Central memory CD8-positive, alpha-beta T cell (primary cell): ENCODE data around the gene CARNS1.

Experiments
- ATAC-seq: fragments of 150-1000 bp; cut with Tn5 transposase; replicated peaks from 2 replicates; pipeline ENCODE4 v1.10.0; 2022; ENCODE audit warnings: mild to moderate bottlenecking, moderate FRiP score, moderate number of reproducible peaks; ENCODE audit not compliant: poor library complexity, severe bottlenecking; ENCODE audit errors: extremely low read depth
- DNase-seq, 2 donors: peaks; one replicate each; pipeline ENCODE4 v3.0.0; 2021; ENCODE audit warnings: low spot score in 2 of 2
- H3K27ac Mint-ChIP-seq: one replicate; pipeline ENCODE4 v1.8.0; 2022; ENCODE audit warnings: low read depth, mild to moderate bottlenecking, moderate library complexity, mixed read lengths
- H3K27me3 Mint-ChIP-seq: one replicate; pipeline ENCODE4 v1.8.0; 2022; ENCODE audit warnings: mixed read lengths
- H3K36me3 Mint-ChIP-seq: one replicate; pipeline ENCODE4 v1.8.0; 2022; ENCODE audit warnings: mild to moderate bottlenecking, moderate library complexity, mixed read lengths; ENCODE audit not compliant: insufficient read depth
- H3K4me1 Mint-ChIP-seq: one replicate; pipeline ENCODE4 v1.8.0; 2022; ENCODE audit warnings: mixed read lengths
- H3K4me3 Mint-ChIP-seq: one replicate; pipeline ENCODE4 v1.8.0; 2022; ENCODE audit warnings: mild to moderate bottlenecking, moderate library complexity, mixed read lengths
- H3K9me3 Mint-ChIP-seq: one replicate; pipeline ENCODE4 v1.8.0; 2022; ENCODE audit warnings: mixed read lengths

The CARNS1 gene

DNA sequence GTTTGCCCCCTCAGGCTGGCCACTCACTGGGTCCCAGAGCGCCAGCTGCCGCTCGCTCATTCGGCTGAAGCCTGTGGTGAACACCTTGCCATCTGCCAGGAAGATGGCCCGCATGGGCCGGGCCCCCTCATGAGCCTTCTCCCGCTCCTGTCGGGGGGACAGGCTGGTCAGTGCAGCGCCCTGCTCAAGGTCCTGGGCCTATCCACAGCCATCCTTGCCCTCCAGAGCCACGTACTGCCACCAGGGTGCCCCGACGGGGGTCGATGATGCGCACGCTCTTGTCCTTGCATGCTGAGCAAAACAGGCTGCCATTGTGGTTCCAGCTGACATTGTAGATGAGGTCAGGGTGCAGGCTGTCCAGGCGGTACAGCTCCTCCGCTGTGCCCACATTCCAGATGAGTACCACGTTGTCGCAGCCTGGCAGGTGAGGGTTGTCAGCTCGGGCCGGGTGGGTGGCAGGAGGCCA is 25.7 kb downstream of the CARNS1 start:
- Mint-ChIP-seq H3K36me3 (peaks cover 41% of the 10 kb centered on the region), H3K27me3 (no peaks in the 10 kb centered on the region), H3K9me3 (no peaks in the 10 kb centered on the region), H3K4me1 (peaks cover 58% of the 10 kb centered on the region), H3K27ac (peak overlapping the region; percentile 97), H3K4me3 (no peak overlapping the region)
- DNase-seq (no peak), ATAC-seq (no peak)

GRCh38 chr11:67441731-67442351 is 26.4 kb downstream of the CARNS1 start:
- DNase-seq (no peak), ATAC-seq (no peak)
- H3K36me3 Mint-ChIP-seq: peaks cover 41% of the 10 kb centered on the region
- H3K4me1 Mint-ChIP-seq: peaks cover 56% of the 10 kb centered on the region
- peak overlapping the region; percentile 68 for H3K4me3 Mint-ChIP-seq
- no peaks in the 10 kb centered on the region for H3K9me3 Mint-ChIP-seq
- peak overlapping the region; percentile 97 for H3K27ac Mint-ChIP-seq
- H3K27me3 Mint-ChIP-seq: no peaks in the 10 kb centered on the region

GRCh38 chr11:67442504-67443404 is 27.3 kb downstream of the CARNS1 start:
- ATAC-seq: no peak
- DNase-seq: no peak
- peak overlapping the region; percentile 97 for H3K27ac Mint-ChIP-seq
- peak overlapping the region; percentile 68 for H3K4me3 Mint-ChIP-seq
- peaks cover 34% of the 10 kb centered on the region for H3K36me3 Mint-ChIP-seq
- H3K4me1 Mint-ChIP-seq: peaks cover 62% of the 10 kb centered on the region
- no peaks in the 10 kb centered on the region for H3K9me3 Mint-ChIP-seq
- H3K27me3 Mint-ChIP-seq: no peaks in the 10 kb centered on the region

DNA sequence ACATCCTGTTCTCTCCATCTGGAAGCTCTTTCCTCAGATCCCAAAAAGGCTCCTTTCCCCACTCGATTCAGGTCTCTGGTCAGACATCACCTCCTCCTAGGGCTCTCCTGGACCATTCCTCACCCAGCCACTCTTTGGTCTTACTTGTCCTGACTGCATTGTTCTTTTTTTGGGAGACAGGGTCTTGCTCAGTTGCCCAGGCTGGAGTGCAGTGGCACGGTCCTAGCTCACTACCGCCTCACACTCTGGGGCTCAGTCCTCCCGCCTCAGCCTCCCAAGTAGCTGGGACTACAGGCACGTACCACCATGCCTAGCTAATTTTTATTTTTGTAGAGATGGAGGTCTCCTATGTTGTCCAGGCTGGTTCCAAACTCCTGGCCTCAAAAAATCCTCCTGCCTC is 30.0 kb downstream of the CARNS1 start:
- no peak for DNase-seq
- no peak for ATAC-seq
- peak overlapping the region; percentile 97 for H3K27ac Mint-ChIP-seq
- H3K4me1 Mint-ChIP-seq: peaks cover 54% of the 10 kb centered on the region
- no peaks in the 10 kb centered on the region for H3K27me3 Mint-ChIP-seq
- H3K9me3 Mint-ChIP-seq: no peaks in the 10 kb centered on the region
- H3K36me3 Mint-ChIP-seq: peaks cover 24% of the 10 kb centered on the region
- H3K4me3 Mint-ChIP-seq: peak overlapping the region; percentile 77

- H3K36me3 Mint-ChIP-seq: peaks cover 16% of the 10 kb centered on the region
- peak overlapping the region; percentile 97 for H3K27ac Mint-ChIP-seq
- H3K9me3 Mint-ChIP-seq: no peaks in the 10 kb centered on the region
- H3K4me1 Mint-ChIP-seq: peaks cover 40% of the 10 kb centered on the region
- DNase-seq (no peak), ATAC-seq (no peak)
- H3K4me3 Mint-ChIP-seq: no peak overlapping the region
- H3K27me3 Mint-ChIP-seq: no peaks in the 10 kb centered on the region
Observed at GRCh38 chr11:67448220-67448609, 32.7 kb downstream of the CARNS1 start.

GRCh38 chr11:67449116-67449844 is 33.8 kb downstream of the CARNS1 start:
- Mint-ChIP-seq H3K4me3 (no peak overlapping the region), H3K4me1 (peaks cover 39% of the 10 kb centered on the region)
- no peak for ATAC-seq

DNA sequence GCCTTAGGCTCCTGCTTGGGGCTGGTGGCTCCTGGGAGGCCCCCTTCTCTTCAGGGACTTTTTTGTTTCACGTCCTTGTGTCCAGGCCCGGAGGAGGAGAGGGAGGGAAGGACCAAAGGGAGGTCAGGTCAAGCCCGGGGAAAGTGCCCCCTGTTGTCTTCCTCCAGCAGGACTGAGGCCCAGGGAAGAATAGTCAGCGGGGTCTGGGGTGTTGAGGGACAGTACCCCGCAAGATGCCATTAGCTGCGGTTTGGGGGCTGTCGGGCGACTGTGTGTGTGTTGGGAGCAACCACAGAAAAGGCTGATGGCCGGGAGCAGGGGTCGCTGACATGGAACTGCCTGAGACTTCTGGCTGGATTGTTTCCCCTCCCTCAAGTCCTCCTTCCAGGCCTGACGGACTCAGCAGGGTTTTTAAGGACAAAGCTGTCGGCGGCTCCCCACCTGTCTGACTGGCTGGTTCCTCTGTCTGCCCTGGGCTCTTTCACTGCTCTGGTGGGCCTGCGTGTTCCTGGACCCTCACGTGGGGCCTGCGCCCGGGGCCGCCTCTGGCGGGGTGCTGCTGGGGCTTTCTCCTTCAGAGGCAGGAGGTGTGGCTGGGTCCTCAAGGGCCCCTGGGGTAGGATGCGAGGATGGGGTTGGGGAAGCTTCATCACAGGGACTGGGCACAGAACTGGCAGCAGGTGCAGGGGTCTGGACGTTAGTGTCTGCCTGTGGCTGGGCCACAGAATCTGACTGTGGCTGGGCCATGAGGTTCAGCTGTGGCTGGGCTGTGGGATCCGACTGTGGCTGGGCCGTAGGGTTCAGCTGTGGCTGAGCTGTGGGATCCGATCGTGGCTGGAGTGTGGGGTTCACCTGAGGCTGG is 35.5 kb downstream of the CARNS1 start:
- ATAC-seq (no peak), DNase-seq (no peak)
- H3K4me3 Mint-ChIP-seq: no peak overlapping the region
- H3K27me3 Mint-ChIP-seq: no peaks in the 10 kb centered on the region
- no peaks in the 10 kb centered on the region for H3K9me3 Mint-ChIP-seq
- H3K27ac Mint-ChIP-seq: no peak overlapping the region
- H3K4me1 Mint-ChIP-seq: peaks cover 22% of the 10 kb centered on the region
- peaks cover 10% of the 10 kb centered on the region for H3K36me3 Mint-ChIP-seq

More at GRCh38 chr11:67449116-67449844, 33.8 kb downstream of the CARNS1 start:
- no peaks in the 10 kb centered on the region for H3K9me3 Mint-ChIP-seq
- peak overlapping the region; percentile 61 for H3K27ac Mint-ChIP-seq
- no peak for DNase-seq
- H3K36me3 Mint-ChIP-seq: peaks cover 11% of the 10 kb centered on the region
- H3K27me3 Mint-ChIP-seq: no peaks in the 10 kb centered on the region

- ATAC-seq (no peak), DNase-seq (no peak)
- peaks cover 5% of the 10 kb centered on the region for H3K36me3 Mint-ChIP-seq
- no peak overlapping the region for H3K27ac Mint-ChIP-seq
- peaks cover 17% of the 10 kb centered on the region for H3K4me1 Mint-ChIP-seq
- no peaks in the 10 kb centered on the region for H3K27me3 Mint-ChIP-seq
- no peak overlapping the region for H3K4me3 Mint-ChIP-seq
- H3K9me3 Mint-ChIP-seq: no peaks in the 10 kb centered on the region
Observed at GRCh38 chr11:67451658-67451976, 36.1 kb downstream of the CARNS1 start.

DNA sequence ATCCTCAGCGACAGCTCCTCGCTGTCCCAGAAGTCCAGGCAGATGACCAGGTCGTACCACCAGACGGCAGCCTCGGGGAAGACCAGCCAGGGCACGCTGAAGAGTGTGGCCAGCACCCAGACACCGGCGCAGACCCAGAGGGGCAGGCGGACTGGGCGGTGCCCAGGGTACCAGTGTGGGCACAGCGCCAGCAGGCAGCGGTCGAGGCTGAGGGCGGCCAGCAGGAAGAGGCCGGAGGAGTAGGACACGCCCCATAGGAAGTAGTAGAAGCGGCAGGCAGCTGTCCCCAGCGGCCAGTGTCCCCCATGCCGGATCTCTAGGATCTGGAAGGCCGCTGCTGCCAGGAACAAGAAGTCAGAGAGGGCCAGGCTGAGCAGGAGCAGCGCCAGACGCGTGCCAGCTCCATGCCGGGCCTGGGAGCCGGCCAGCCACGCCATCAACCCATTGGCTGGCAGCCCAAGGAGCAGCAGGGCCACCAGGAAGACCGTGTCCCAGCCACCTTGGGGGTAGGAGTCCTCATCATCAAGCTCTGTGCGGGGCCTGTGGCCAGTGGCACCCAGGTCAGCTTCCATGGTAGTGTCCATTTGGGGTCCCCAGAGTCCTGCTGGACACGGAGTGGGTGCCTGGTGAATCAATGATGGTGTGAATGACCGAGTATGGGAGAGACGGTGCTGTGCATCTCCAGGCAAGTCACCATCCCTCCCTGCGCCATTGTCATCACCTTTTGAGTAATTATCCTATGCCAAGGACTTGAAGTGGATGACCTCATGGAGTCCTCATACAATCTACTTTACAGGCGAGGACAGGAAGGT is 36.9 kb downstream of the CARNS1 start, which contains the start of gene GPR152:
GPR152 (minus strand) TSS at position 589 of the 812 bp plus-strand sequence; CDS start at position 584, 5 bp downstream.
- no peak within 1 kb of the TSS for H3K27ac Mint-ChIP-seq
- H3K4me3 Mint-ChIP-seq: no peak within 1 kb of the TSS
- no peak for ATAC-seq
- peaks cover 4% of the 10 kb centered on the region for H3K36me3 Mint-ChIP-seq
- H3K9me3 Mint-ChIP-seq: no peaks in the 10 kb centered on the region
- no peak for DNase-seq
- no peaks in the 10 kb centered on the region for H3K27me3 Mint-ChIP-seq
- peaks cover 15% of the 10 kb centered on the region for H3K4me1 Mint-ChIP-seq

DNA sequence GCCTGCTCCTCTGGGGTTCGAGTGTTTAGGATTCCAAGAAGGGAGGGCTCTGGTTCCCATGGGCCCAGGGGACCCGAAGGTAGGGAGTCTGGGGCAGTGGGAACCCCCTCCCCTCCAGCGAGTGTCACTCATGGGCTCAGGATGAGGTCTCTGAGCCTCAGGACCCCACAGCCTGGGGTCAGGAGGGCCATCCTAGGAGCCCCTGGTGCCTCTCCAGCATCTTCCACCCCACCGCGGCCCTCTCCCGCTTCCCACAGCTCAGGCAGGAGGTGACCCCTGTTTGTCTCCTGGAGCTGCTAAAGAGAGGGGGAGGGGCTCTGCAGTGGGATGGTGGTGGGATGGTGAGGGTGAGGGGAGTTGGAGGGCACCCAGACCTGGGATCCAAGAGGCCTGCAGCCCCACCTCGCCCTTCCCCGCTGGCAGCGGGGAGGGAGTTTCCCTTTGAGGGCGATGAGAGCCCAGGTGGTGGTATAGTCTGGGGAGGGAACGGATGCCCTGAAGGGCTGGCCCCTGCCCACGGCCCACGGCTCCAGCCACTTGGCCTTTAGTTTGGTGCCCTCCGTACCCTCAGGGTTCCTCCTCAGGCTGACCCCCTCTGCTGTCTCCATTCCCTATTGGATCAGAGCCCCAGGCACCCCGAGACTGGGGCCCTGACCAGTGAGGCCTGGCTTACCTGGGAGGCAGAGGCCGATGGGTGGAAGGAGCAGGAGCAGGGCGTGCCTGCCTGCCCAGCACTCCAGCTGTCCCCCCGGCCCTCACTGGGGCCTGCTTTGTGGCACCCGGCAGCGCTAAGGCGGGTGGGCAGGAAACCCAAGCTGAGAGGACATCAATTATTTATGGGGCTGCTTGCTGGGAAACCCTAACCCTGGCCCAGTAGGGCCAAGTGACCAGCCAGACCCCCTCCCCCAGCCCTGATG is 38.6 kb downstream of the CARNS1 start:
- H3K36me3 Mint-ChIP-seq: peaks cover 2% of the 10 kb centered on the region
- H3K27me3 Mint-ChIP-seq: no peaks in the 10 kb centered on the region
- ATAC-seq: no peak
- H3K4me1 Mint-ChIP-seq: peaks cover 5% of the 10 kb centered on the region
- no peak overlapping the region for H3K4me3 Mint-ChIP-seq
- H3K9me3 Mint-ChIP-seq: no peaks in the 10 kb centered on the region
- DNase-seq: no peak
- H3K27ac Mint-ChIP-seq: no peak overlapping the region

DNA sequence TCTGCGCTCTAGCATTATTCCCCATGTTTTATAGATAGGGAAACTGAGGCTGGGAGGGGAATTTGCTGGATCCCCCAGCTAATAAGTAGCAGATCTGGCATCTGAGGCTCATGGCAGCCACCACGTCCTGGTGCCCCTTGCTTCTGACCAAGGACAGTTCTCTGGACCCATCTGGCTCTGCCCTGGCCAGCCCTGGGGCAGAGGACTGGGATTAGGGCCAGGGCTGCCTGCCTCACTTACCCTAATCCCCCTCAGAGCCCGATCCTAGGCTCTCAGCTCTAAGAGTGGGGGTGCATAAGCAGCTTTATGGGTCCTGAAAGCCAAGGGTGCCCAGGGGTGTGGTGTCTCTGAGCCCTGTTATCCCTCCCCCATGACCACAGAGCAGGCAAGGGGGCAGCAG is 39.6 kb downstream of the CARNS1 start, which contains the start of gene CABP4:
CABP4 (plus strand) TSS at position 301 of the 400 bp plus-strand sequence; CDS start at position 371, 70 bp downstream.
- H3K27ac Mint-ChIP-seq: no peak within 1 kb of the TSS
- ATAC-seq: no peak
- no peaks in the 10 kb centered on the region for H3K4me1 Mint-ChIP-seq
- H3K27me3 Mint-ChIP-seq: no peaks in the 10 kb centered on the region
- H3K36me3 Mint-ChIP-seq: peaks cover 3% of the 10 kb centered on the region
- peak within 1 kb of the TSS; percentile 37 for H3K4me3 Mint-ChIP-seq
- no peaks in the 10 kb centered on the region for H3K9me3 Mint-ChIP-seq
- no peak for DNase-seq
